Nephron progenitor cell (in vitro differentiated cells): ENCODE measurements around the gene CORO6.
"Not testable (repeated sequence)": the region's sequence is repeated elsewhere in the genome, so short reads cannot be mapped to it uniquely, and the experiment has no call there.

Experiments
- DNase-seq: peaks from one replicate; pipeline ENCODE4 v3.0.0; 2021
- H3K27ac Mint-ChIP-seq: 2 replicates; pipeline ENCODE4 v1.8.0; 2021; ENCODE audit warnings: mild to moderate bottlenecking, moderate library complexity, mixed read lengths
- H3K27me3 Mint-ChIP-seq: 2 replicates; pipeline ENCODE4 v1.8.0; 2021; ENCODE audit warnings: mild to moderate bottlenecking, low read depth, mixed read lengths; ENCODE audit not compliant: poor library complexity
- H3K36me3 Mint-ChIP-seq: 2 replicates; pipeline ENCODE4 v1.8.0; 2021; ENCODE audit warnings: low read depth, mixed read lengths
- H3K4me1 Mint-ChIP-seq: 2 replicates; pipeline ENCODE4 v1.8.0; 2021; ENCODE audit warnings: mixed read lengths
- H3K4me3 Mint-ChIP-seq: 2 replicates; pipeline ENCODE4 v1.8.0; 2021; ENCODE audit warnings: mild to moderate bottlenecking, moderate library complexity, mixed read lengths
- H3K9me3 Mint-ChIP-seq: 2 replicates; pipeline ENCODE4 v1.8.0; 2021; ENCODE audit warnings: mild to moderate bottlenecking, moderate library complexity, mixed read lengths
- TF ChIP-seq, protein P1 (sequence below): fragments of 200-600 bp; sonication (generic); IDR thresholded peaks from 2 replicates; pipeline ENCODE4 v1.5.0; 2021; ENCODE audit warnings: antibody characterized with exemption

Gene CORO6

DNA sequence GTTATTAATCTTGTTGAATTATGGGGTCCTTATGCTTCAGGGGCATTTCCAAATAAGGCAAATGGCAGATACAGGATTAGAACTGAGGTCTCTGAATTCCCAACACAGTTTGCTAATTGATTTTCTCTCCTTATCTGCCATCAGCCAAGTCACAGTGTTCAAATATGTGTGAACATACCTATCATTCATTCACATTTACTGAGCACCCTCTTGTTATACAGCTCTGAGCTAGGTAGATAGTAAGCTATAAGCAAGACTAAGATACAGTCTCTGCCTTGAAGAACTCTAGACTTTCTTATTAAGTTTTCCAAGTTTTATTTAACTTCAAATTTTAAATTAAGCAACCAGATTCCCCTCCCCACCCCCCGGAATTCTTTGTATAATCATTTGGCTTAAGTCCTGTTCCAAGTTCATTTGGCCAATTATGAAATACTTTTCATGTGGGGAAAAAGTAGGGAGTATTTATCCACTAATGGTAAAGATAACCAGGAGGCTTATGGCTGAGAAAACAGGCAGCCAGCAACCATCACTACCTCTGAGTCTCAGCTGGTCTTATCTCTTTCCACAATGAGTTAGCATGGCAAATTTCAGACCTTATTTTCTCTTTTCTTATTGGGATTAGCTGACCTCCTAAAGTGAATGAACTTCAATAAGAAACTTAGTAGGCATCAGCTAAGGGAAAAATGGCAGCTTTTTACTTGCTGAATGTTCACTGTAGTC lies 31.4 kb upstream of the CORO6 start:
- H3K9me3 Mint-ChIP-seq: no peaks in the 10 kb centered on the region
- H3K4me1 Mint-ChIP-seq: no peaks in the 10 kb centered on the region
- no peak for DNase-seq
- no peak overlapping the region for H3K27ac Mint-ChIP-seq
- H3K27me3 Mint-ChIP-seq: no peaks in the 10 kb centered on the region
- TF ChIP-seq, protein P1, sequence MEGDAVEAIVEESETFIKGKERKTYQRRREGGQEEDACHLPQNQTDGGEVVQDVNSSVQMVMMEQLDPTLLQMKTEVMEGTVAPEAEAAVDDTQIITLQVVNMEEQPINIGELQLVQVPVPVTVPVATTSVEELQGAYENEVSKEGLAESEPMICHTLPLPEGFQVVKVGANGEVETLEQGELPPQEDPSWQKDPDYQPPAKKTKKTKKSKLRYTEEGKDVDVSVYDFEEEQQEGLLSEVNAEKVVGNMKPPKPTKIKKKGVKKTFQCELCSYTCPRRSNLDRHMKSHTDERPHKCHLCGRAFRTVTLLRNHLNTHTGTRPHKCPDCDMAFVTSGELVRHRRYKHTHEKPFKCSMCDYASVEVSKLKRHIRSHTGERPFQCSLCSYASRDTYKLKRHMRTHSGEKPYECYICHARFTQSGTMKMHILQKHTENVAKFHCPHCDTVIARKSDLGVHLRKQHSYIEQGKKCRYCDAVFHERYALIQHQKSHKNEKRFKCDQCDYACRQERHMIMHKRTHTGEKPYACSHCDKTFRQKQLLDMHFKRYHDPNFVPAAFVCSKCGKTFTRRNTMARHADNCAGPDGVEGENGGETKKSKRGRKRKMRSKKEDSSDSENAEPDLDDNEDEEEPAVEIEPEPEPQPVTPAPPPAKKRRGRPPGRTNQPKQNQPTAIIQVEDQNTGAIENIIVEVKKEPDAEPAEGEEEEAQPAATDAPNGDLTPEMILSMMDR: no peak
- peaks cover 22% of the 10 kb centered on the region for H3K36me3 Mint-ChIP-seq
- H3K4me3 Mint-ChIP-seq: no peak overlapping the region

DNA sequence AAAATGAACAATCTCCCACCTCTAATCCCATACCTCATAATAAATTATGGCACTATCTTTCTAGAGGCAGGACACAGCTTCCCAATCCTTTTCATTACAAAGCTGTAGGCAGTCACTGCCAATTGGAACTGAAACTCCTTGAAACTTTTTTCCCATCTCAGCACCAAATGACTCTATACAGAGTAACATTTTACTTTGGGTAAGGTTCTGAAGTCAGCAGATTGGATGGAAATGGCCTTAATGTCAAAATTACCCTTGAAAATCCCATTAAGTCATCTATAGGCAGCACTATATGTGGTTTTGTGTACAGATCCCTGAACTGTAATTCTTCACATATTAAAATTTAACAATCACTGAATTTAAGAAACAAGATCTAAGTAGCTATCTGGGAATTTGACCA lies 30.3 kb upstream of the CORO6 start:
- Mint-ChIP-seq H3K4me1 (no peaks in the 10 kb centered on the region), H3K9me3 (no peaks in the 10 kb centered on the region)
- TF ChIP-seq, protein P1: no peak

DNA sequence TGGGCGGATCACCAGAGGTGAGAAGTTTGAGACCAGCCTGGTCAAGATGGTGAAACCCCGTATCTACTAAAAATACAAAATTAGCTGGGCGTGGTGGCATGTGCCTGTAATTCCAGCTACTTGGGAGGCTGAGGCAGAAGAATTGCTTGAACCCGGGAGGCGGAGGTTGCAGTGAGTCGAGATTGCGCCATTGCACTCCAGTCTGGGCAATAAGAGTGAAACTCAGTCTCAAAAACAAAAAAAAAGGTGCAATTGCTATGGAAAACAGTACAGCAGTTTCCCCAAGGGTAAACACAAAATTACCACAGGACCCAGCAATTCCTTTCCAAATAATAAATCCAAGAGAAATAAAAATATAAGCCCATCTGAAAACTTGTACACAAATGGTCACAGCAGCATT lies 29.2 kb upstream of the CORO6 start:
- not testable (repeated sequence) for H3K4me1 Mint-ChIP-seq, H3K4me3 Mint-ChIP-seq, H3K27me3 Mint-ChIP-seq, H3K9me3 Mint-ChIP-seq, H3K27ac Mint-ChIP-seq, DNase-seq
- peaks cover 29% of the 10 kb centered on the region for H3K36me3 Mint-ChIP-seq

More for the DNA sequence above, 30.3 kb upstream of the CORO6 start:
- no peak overlapping the region for H3K4me3 Mint-ChIP-seq
- no peak overlapping the region for H3K27ac Mint-ChIP-seq
- H3K36me3 Mint-ChIP-seq: peaks cover 23% of the 10 kb centered on the region
- H3K27me3 Mint-ChIP-seq: no peaks in the 10 kb centered on the region
- DNase-seq: no peak

DNA sequence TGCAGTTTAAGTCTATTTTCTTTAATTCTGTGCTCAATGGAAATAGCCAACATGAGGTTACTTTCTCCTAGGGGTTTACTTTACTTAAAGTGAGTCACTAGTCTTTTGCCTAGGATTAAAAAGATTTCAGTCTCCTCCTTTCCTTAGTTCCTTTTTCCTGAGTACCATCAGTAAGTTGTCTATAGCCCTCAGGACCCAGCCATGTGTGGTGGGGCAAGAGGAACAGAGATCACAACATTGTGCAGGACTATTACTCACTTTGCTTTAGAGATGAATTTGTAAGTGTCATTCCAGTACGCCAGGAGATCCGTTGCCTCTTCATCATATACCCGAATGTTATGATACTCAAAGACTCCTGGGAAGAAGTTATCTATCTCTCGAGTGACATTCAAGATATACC lies 27.7 kb upstream of the CORO6 start:
- TF ChIP-seq, protein P1: no peak
- no peak overlapping the region for H3K4me3 Mint-ChIP-seq
- no peak for DNase-seq
- H3K27me3 Mint-ChIP-seq: peaks cover 5% of the 10 kb centered on the region
- H3K27ac Mint-ChIP-seq: peak overlapping the region; percentile 69
- H3K9me3 Mint-ChIP-seq: no peaks in the 10 kb centered on the region
- peaks cover 6% of the 10 kb centered on the region for H3K4me1 Mint-ChIP-seq
- H3K36me3 Mint-ChIP-seq: peaks cover 22% of the 10 kb centered on the region

DNA sequence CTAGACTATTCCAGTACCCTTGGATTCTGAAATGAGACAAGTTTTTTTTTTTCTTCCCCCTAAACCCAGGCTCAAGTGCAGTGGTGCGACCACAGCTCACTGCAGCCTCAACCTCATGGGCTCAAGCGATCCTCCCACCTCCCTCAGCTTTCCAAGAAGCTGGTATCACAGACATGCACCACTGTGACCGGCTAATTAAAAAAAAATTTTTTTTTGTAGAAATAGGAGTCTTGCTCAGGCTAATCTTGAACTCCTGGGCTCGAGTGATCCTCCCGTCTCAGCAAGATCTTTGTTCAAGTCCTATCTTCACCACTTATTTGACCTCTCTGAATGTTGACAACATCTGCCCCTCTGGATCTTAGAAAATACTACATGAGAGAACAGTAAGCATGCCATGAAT lies 26.6 kb upstream of the CORO6 start:
- H3K4me3 Mint-ChIP-seq: no peak overlapping the region
- TF ChIP-seq, protein P1: no peak
- no peaks in the 10 kb centered on the region for H3K9me3 Mint-ChIP-seq
- peaks cover 24% of the 10 kb centered on the region for H3K36me3 Mint-ChIP-seq
- H3K27me3 Mint-ChIP-seq: peaks cover 5% of the 10 kb centered on the region
- peaks cover 15% of the 10 kb centered on the region for H3K4me1 Mint-ChIP-seq
- DNase-seq: no peak
- no peak overlapping the region for H3K27ac Mint-ChIP-seq

GRCh38 chr17:29648005-29648404 lies 25.3 kb upstream of the CORO6 start:
- H3K9me3 Mint-ChIP-seq: no peaks in the 10 kb centered on the region
- DNase-seq: no peak

More at GRCh38 chr17:29648005-29648404, 25.3 kb upstream of the CORO6 start:
- Mint-ChIP-seq H3K4me3 (no peak overlapping the region), H3K27me3 (peaks cover 5% of the 10 kb centered on the region), H3K36me3 (peaks cover 24% of the 10 kb centered on the region), H3K27ac (no peak overlapping the region), H3K4me1 (peaks cover 28% of the 10 kb centered on the region)
- TF ChIP-seq, protein P1: no peak
